ENCODE results near the gene TEX35.
"Not testable (repeated sequence)": the region's sequence is repeated elsewhere in the genome, so short reads cannot be mapped to it uniquely, and the experiment has no call there.

Gene TEX35

GRCh38 chr1:178502856-178503255, 10.1 kb upstream of the TEX35 start:
- no peaks in the 10 kb centered on the region for H3K9me3 ChIP-seq (ENCODE audit: low read depth, low read length)
- no peak for DNase-seq (ENCODE audit: low read depth, low spot score)
- H3K4me3 ChIP-seq = no peak overlapping the region
- no peaks in the 10 kb centered on the region for H3K36me3 ChIP-seq (ENCODE audit: insufficient read depth, low read length)
- no peak overlapping the region for H3K27ac ChIP-seq
- no peak overlapping the region for H3K9ac ChIP-seq (ENCODE audit: insufficient read length)
- TF ChIP-seq EZH2 (IDR thresholded peaks at IDR 0.05) (no peak), FOXP2 (optimal IDR thresholded peaks at IDR 0.05; ENCODE audit: control extremely low read depth, extremely low read length, insufficient read depth) (no peak), POLR2AphosphoS5 (IDR thresholded peaks at IDR 0.05; ENCODE audit: borderline replicate concordance, low read depth, low read length) (no peak)

- not testable (repeated sequence) for H3K4me3 ChIP-seq; H3K9ac ChIP-seq (ENCODE audit: insufficient read length); H3K9me3 ChIP-seq (ENCODE audit: low read depth, low read length); H3K27ac ChIP-seq; H3K36me3 ChIP-seq (ENCODE audit: insufficient read depth, low read length); DNase-seq (ENCODE audit: low read depth, low spot score)
These were observed 9.6 kb upstream of the TEX35 start for GRCh38 chr1:178503316-178503715.

GRCh38 chr1:178503849-178504248, 9.1 kb upstream of the TEX35 start:
- Histone ChIP-seq H3K9me3 (ENCODE audit: low read depth, low read length) (no peaks in the 10 kb centered on the region), H3K27ac (no peak overlapping the region), H3K9ac (ENCODE audit: insufficient read length) (no peak overlapping the region), H3K4me3 (no peak overlapping the region), H3K36me3 (ENCODE audit: insufficient read depth, low read length) (no peaks in the 10 kb centered on the region)
- TF ChIP-seq POLR2AphosphoS5 (IDR thresholded peaks at IDR 0.05; ENCODE audit: borderline replicate concordance, low read depth, low read length) (no peak), EZH2 (IDR thresholded peaks at IDR 0.05) (no peak), FOXP2 (optimal IDR thresholded peaks at IDR 0.05; ENCODE audit: control extremely low read depth, extremely low read length, insufficient read depth) (no peak)
- DNase-seq (ENCODE audit: low read depth, low spot score) = no peak

- TF ChIP-seq EZH2 (IDR thresholded peaks at IDR 0.05) = no peak
- TF ChIP-seq POLR2AphosphoS5 (IDR thresholded peaks at IDR 0.05; ENCODE audit: borderline replicate concordance, low read depth, low read length) = no peak
- TF ChIP-seq FOXP2 (optimal IDR thresholded peaks at IDR 0.05; ENCODE audit: control extremely low read depth, extremely low read length, insufficient read depth) = no peak
- Histone ChIP-seq H3K4me3 (no peak overlapping the region), H3K36me3 (ENCODE audit: insufficient read depth, low read length) (no peaks in the 10 kb centered on the region), H3K9ac (ENCODE audit: insufficient read length) (no peak overlapping the region), H3K27ac (no peak overlapping the region), H3K9me3 (ENCODE audit: low read depth, low read length) (no peaks in the 10 kb centered on the region)
- no peak for DNase-seq (ENCODE audit: low read depth, low spot score)
These were observed 8.6 kb upstream of the TEX35 start for GRCh38 chr1:178504286-178504685.

GRCh38 chr1:178506177-178506576, 6.7 kb upstream of the TEX35 start:
- Histone ChIP-seq H3K4me3 (no peak overlapping the region), H3K9ac (ENCODE audit: insufficient read length) (no peak overlapping the region), H3K36me3 (ENCODE audit: insufficient read depth, low read length) (no peaks in the 10 kb centered on the region), H3K9me3 (ENCODE audit: low read depth, low read length) (no peaks in the 10 kb centered on the region), H3K27ac (no peak overlapping the region)
- TF ChIP-seq FOXP2 (optimal IDR thresholded peaks at IDR 0.05; ENCODE audit: control extremely low read depth, extremely low read length, insufficient read depth) (no peak), POLR2AphosphoS5 (IDR thresholded peaks at IDR 0.05; ENCODE audit: borderline replicate concordance, low read depth, low read length) (no peak), EZH2 (IDR thresholded peaks at IDR 0.05) (no peak)
- DNase-seq (ENCODE audit: low read depth, low spot score) = no peak

GRCh38 chr1:178506669-178507068, 6.2 kb upstream of the TEX35 start:
- Histone ChIP-seq H3K9me3 (ENCODE audit: low read depth, low read length) (no peaks in the 10 kb centered on the region), H3K4me3 (no peak overlapping the region), H3K27ac (no peak overlapping the region), H3K9ac (ENCODE audit: insufficient read length) (no peak overlapping the region), H3K36me3 (ENCODE audit: insufficient read depth, low read length) (no peaks in the 10 kb centered on the region)
- no peak for DNase-seq (ENCODE audit: low read depth, low spot score)
- no peak for TF ChIP-seq FOXP2 (optimal IDR thresholded peaks at IDR 0.05; ENCODE audit: control extremely low read depth, extremely low read length, insufficient read depth)
- no peak for TF ChIP-seq EZH2 (IDR thresholded peaks at IDR 0.05)
- TF ChIP-seq POLR2AphosphoS5 (IDR thresholded peaks at IDR 0.05; ENCODE audit: borderline replicate concordance, low read depth, low read length) = no peak

- Histone ChIP-seq H3K36me3 (ENCODE audit: insufficient read depth, low read length) (no peaks in the 10 kb centered on the region), H3K27ac (no peak overlapping the region), H3K4me3 (no peak overlapping the region), H3K9me3 (ENCODE audit: low read depth, low read length) (no peaks in the 10 kb centered on the region), H3K9ac (ENCODE audit: insufficient read length) (no peak overlapping the region)
- no peak for DNase-seq (ENCODE audit: low read depth, low spot score)
- TF ChIP-seq FOXP2 (optimal IDR thresholded peaks at IDR 0.05; ENCODE audit: control extremely low read depth, extremely low read length, insufficient read depth) (no peak), EZH2 (IDR thresholded peaks at IDR 0.05) (no peak), POLR2AphosphoS5 (IDR thresholded peaks at IDR 0.05; ENCODE audit: borderline replicate concordance, low read depth, low read length) (no peak)
These were observed 3.4 kb upstream of the TEX35 start for GRCh38 chr1:178509414-178510007.

GRCh38 chr1:178510155-178510554, 2.8 kb upstream of the TEX35 start:
- no peak overlapping the region for H3K9ac ChIP-seq (ENCODE audit: insufficient read length)
- no peak for DNase-seq (ENCODE audit: low read depth, low spot score)
- TF ChIP-seq FOXP2 (optimal IDR thresholded peaks at IDR 0.05; ENCODE audit: control extremely low read depth, extremely low read length, insufficient read depth) (no peak), EZH2 (IDR thresholded peaks at IDR 0.05) (no peak), POLR2AphosphoS5 (IDR thresholded peaks at IDR 0.05; ENCODE audit: borderline replicate concordance, low read depth, low read length) (no peak)
- H3K9me3 ChIP-seq (ENCODE audit: low read depth, low read length) = no peaks in the 10 kb centered on the region
- no peaks in the 10 kb centered on the region for H3K36me3 ChIP-seq (ENCODE audit: insufficient read depth, low read length)
- H3K4me3 ChIP-seq = no peak overlapping the region
- no peak overlapping the region for H3K27ac ChIP-seq

- 0 out of 2 replicates have a peak overlapping the region, but pooled peaks have one; percentile 26 for H3K4me3 ChIP-seq
- DNase-seq (ENCODE audit: low read depth, low spot score) = no peak
- H3K9me3 ChIP-seq (ENCODE audit: low read depth, low read length) = no peaks in the 10 kb centered on the region
- no peak overlapping the region for H3K9ac ChIP-seq (ENCODE audit: insufficient read length)
- TF ChIP-seq FOXP2 (optimal IDR thresholded peaks at IDR 0.05; ENCODE audit: control extremely low read depth, extremely low read length, insufficient read depth) (no peak), EZH2 (IDR thresholded peaks at IDR 0.05) (no peak), POLR2AphosphoS5 (IDR thresholded peaks at IDR 0.05; ENCODE audit: borderline replicate concordance, low read depth, low read length) (no peak)
- H3K36me3 ChIP-seq (ENCODE audit: insufficient read depth, low read length) = no peaks in the 10 kb centered on the region
- no peak overlapping the region for H3K27ac ChIP-seq
These were observed 522 bp downstream of the TEX35 start for GRCh38 chr1:178513278-178513983.
